Measurements from ENCODE around the gene BMPR1B. TPM values are rescaled to one million over a fixed set of nuclear protein-coding genes. Genes with fewer than 3 reads are reported as not detected.

BMPR1B gene
- total and polyA plus RNA-seq, 5 donors from 2014 or later = 0.31 to 0.72 TPM; not detected in 3

GRCh38 chr4:94962484-94962883, 204.7 kb downstream of the BMPR1B start:
- no peaks in the 10 kb centered on the region for H3K4me1 Mint-ChIP-seq

GRCh38 chr4:94965852-94966251, 208.1 kb downstream of the BMPR1B start:
- no peak for DNase-seq
- Histone ChIP-seq H3K4me1 (ENCODE audit: control insufficient read depth, insufficient read depth, low read length, poor library complexity, severe bottlenecking) (no peaks in the 10 kb centered on the region), H3K9me3 (ENCODE audit: control insufficient read depth in 2 of 2, low read length in 2 of 2) (no peaks in the 10 kb centered on the region), H3K27ac (ENCODE audit: insufficient read depth, low read length, poor library complexity, severe bottlenecking) (no peak overlapping the region), H3K4me3 (ENCODE audit: low read depth, low read length) (no peak overlapping the region), H3K27me3 (ENCODE audit: control insufficient read depth, insufficient read depth, low read length) (no peaks in the 10 kb centered on the region), H3K36me3 (ENCODE audit: control insufficient read depth, insufficient read depth, low read length) (no peaks in the 10 kb centered on the region)
- Mint-ChIP-seq H3K27ac (no peak overlapping the region), H3K4me1 (no peaks in the 10 kb centered on the region), H3K4me3 (no peak overlapping the region), H3K36me3 (no peaks in the 10 kb centered on the region), H3K27me3 (peaks cover 4% of the 10 kb centered on the region), H3K9me3 (peaks cover 0 to 5% (median 0%) of the 10 kb centered on the region in 7 donors)
- ATAC-seq (ENCODE audit: low read depth in 2 of 2) = no peak

More at GRCh38 chr4:94962484-94962883, 204.7 kb downstream of the BMPR1B start:
- no peak for ATAC-seq (ENCODE audit: low read depth in 2 of 2)
- Histone ChIP-seq H3K27me3 (ENCODE audit: control insufficient read depth, insufficient read depth, low read length) (no peaks in the 10 kb centered on the region), H3K4me1 (ENCODE audit: control insufficient read depth, insufficient read depth, low read length, poor library complexity, severe bottlenecking) (no peaks in the 10 kb centered on the region), H3K36me3 (ENCODE audit: control insufficient read depth, insufficient read depth, low read length) (no peaks in the 10 kb centered on the region), H3K4me3 (ENCODE audit: low read depth, low read length) (no peak overlapping the region), H3K9me3 (ENCODE audit: control insufficient read depth in 2 of 2, low read length in 2 of 2) (no peaks in the 10 kb centered on the region), H3K27ac (ENCODE audit: insufficient read depth, low read length, poor library complexity, severe bottlenecking) (no peak overlapping the region)
- no peak for DNase-seq
- Mint-ChIP-seq H3K9me3 (peaks cover 0 to 5% (median 1%) of the 10 kb centered on the region in 7 donors), H3K36me3 (no peaks in the 10 kb centered on the region), H3K27ac (no peak overlapping the region), H3K4me3 (no peak overlapping the region), H3K27me3 (peaks cover 4% of the 10 kb centered on the region)

GRCh38 chr4:94968493-94968892, 210.7 kb downstream of the BMPR1B start:
- H3K9me3 Mint-ChIP-seq = peaks cover 0 to 2% (median 0%) of the 10 kb centered on the region in 7 donors
- no peaks in the 10 kb centered on the region for H3K4me1 Mint-ChIP-seq
- Histone ChIP-seq H3K4me1 (ENCODE audit: control insufficient read depth, insufficient read depth, low read length, poor library complexity, severe bottlenecking) (no peaks in the 10 kb centered on the region), H3K4me3 (ENCODE audit: low read depth, low read length) (no peak overlapping the region), H3K9me3 (ENCODE audit: control insufficient read depth in 2 of 2, low read length in 2 of 2) (no peaks in the 10 kb centered on the region), H3K36me3 (ENCODE audit: control insufficient read depth, insufficient read depth, low read length) (no peaks in the 10 kb centered on the region), H3K27me3 (ENCODE audit: control insufficient read depth, insufficient read depth, low read length) (no peaks in the 10 kb centered on the region), H3K27ac (ENCODE audit: insufficient read depth, low read length, poor library complexity, severe bottlenecking) (no peak overlapping the region)
- ATAC-seq (ENCODE audit: low read depth in 2 of 2) (no peak), DNase-seq (no peak)
- H3K27ac Mint-ChIP-seq = no peak overlapping the region
- H3K4me3 Mint-ChIP-seq = no peak overlapping the region
- no peaks in the 10 kb centered on the region for H3K27me3 Mint-ChIP-seq
- H3K36me3 Mint-ChIP-seq = no peaks in the 10 kb centered on the region

GRCh38 chr4:94970650-94971049, 212.9 kb downstream of the BMPR1B start:
- Histone ChIP-seq H3K4me3 (ENCODE audit: low read depth, low read length) (no peak overlapping the region), H3K4me1 (ENCODE audit: control insufficient read depth, insufficient read depth, low read length, poor library complexity, severe bottlenecking) (no peaks in the 10 kb centered on the region), H3K27ac (ENCODE audit: insufficient read depth, low read length, poor library complexity, severe bottlenecking) (no peak overlapping the region), H3K9me3 (ENCODE audit: control insufficient read depth in 2 of 2, low read length in 2 of 2) (no peaks in the 10 kb centered on the region), H3K27me3 (ENCODE audit: control insufficient read depth, insufficient read depth, low read length) (no peaks in the 10 kb centered on the region), H3K36me3 (ENCODE audit: control insufficient read depth, insufficient read depth, low read length) (no peaks in the 10 kb centered on the region)
- DNase-seq (no peak), ATAC-seq (ENCODE audit: low read depth in 2 of 2) (no peak)
- no peak overlapping the region for H3K27ac Mint-ChIP-seq
- H3K27me3 Mint-ChIP-seq = no peaks in the 10 kb centered on the region
- no peaks in the 10 kb centered on the region for H3K36me3 Mint-ChIP-seq
- peaks cover 0 to 2% (median 0%) of the 10 kb centered on the region in 7 donors for H3K9me3 Mint-ChIP-seq
- no peaks in the 10 kb centered on the region for H3K4me1 Mint-ChIP-seq
- no peak overlapping the region for H3K4me3 Mint-ChIP-seq

- no peak overlapping the region for H3K4me3 Mint-ChIP-seq
- Histone ChIP-seq H3K4me3 (ENCODE audit: low read depth, low read length) (no peak overlapping the region), H3K27me3 (ENCODE audit: control insufficient read depth, insufficient read depth, low read length) (peaks cover 3% of the 10 kb centered on the region), H3K4me1 (ENCODE audit: control insufficient read depth, insufficient read depth, low read length, poor library complexity, severe bottlenecking) (no peaks in the 10 kb centered on the region), H3K36me3 (ENCODE audit: control insufficient read depth, insufficient read depth, low read length) (no peaks in the 10 kb centered on the region), H3K9me3 (ENCODE audit: control insufficient read depth in 2 of 2, low read length in 2 of 2) (no peaks in the 10 kb centered on the region), H3K27ac (ENCODE audit: insufficient read depth, low read length, poor library complexity, severe bottlenecking) (no peak overlapping the region)
- H3K4me1 Mint-ChIP-seq = no peaks in the 10 kb centered on the region
- ATAC-seq (ENCODE audit: low read depth in 2 of 2) = no peak
- no peaks in the 10 kb centered on the region for H3K36me3 Mint-ChIP-seq
- H3K27me3 Mint-ChIP-seq = no peaks in the 10 kb centered on the region
- DNase-seq = no peak
- peaks cover 0 to 5% (median 0%) of the 10 kb centered on the region in 7 donors for H3K9me3 Mint-ChIP-seq
- no peak overlapping the region for H3K27ac Mint-ChIP-seq
These were observed 217.0 kb downstream of the BMPR1B start for GRCh38 chr4:94974773-94975172.

GRCh38 chr4:94976371-94977011, 218.7 kb downstream of the BMPR1B start:
- Mint-ChIP-seq H3K36me3 (no peaks in the 10 kb centered on the region), H3K27ac (no peak overlapping the region), H3K4me1 (no peaks in the 10 kb centered on the region), H3K27me3 (no peaks in the 10 kb centered on the region), H3K4me3 (no peak overlapping the region), H3K9me3 (peaks cover 0 to 5% (median 0%) of the 10 kb centered on the region in 7 donors)
- H3K4me3 ChIP-seq (ENCODE audit: low read depth, low read length) = no peak overlapping the region
- no peaks in the 10 kb centered on the region for H3K36me3 ChIP-seq (ENCODE audit: control insufficient read depth, insufficient read depth, low read length)
- DNase-seq (no peak), ATAC-seq (ENCODE audit: low read depth in 2 of 2) (no peak)
- H3K27ac ChIP-seq (ENCODE audit: insufficient read depth, low read length, poor library complexity, severe bottlenecking) = no peak overlapping the region
- no peaks in the 10 kb centered on the region for H3K4me1 ChIP-seq (ENCODE audit: control insufficient read depth, insufficient read depth, low read length, poor library complexity, severe bottlenecking)
- H3K27me3 ChIP-seq (ENCODE audit: control insufficient read depth, insufficient read depth, low read length) = peaks cover 3% of the 10 kb centered on the region
- no peaks in the 10 kb centered on the region for H3K9me3 ChIP-seq (ENCODE audit: control insufficient read depth in 2 of 2, low read length in 2 of 2)

GRCh38 chr4:94978904-94979303, 221.1 kb downstream of the BMPR1B start:
- Mint-ChIP-seq H3K4me1 (no peaks in the 10 kb centered on the region), H3K36me3 (no peaks in the 10 kb centered on the region), H3K27me3 (peaks cover 5% of the 10 kb centered on the region), H3K9me3 (peaks cover 0 to 5% (median 0%) of the 10 kb centered on the region in 7 donors), H3K4me3 (no peak overlapping the region), H3K27ac (no peak overlapping the region)
- H3K4me1 ChIP-seq (ENCODE audit: control insufficient read depth, insufficient read depth, low read length, poor library complexity, severe bottlenecking) = no peaks in the 10 kb centered on the region
- H3K27me3 ChIP-seq (ENCODE audit: control insufficient read depth, insufficient read depth, low read length) = peaks cover 3% of the 10 kb centered on the region
- H3K4me3 ChIP-seq (ENCODE audit: low read depth, low read length) = no peak overlapping the region
- H3K9me3 ChIP-seq (ENCODE audit: control insufficient read depth in 2 of 2, low read length in 2 of 2) = no peaks in the 10 kb centered on the region
- no peak for ATAC-seq (ENCODE audit: low read depth in 2 of 2)
- H3K27ac ChIP-seq (ENCODE audit: insufficient read depth, low read length, poor library complexity, severe bottlenecking) = no peak overlapping the region
- DNase-seq = no peak
- no peaks in the 10 kb centered on the region for H3K36me3 ChIP-seq (ENCODE audit: control insufficient read depth, insufficient read depth, low read length)

GRCh38 chr4:94979621-94980020, 221.9 kb downstream of the BMPR1B start:
- DNase-seq (no peak), ATAC-seq (ENCODE audit: low read depth in 2 of 2) (no peak)
- Histone ChIP-seq H3K36me3 (ENCODE audit: control insufficient read depth, insufficient read depth, low read length) (no peaks in the 10 kb centered on the region), H3K9me3 (ENCODE audit: control insufficient read depth in 2 of 2, low read length in 2 of 2) (no peaks in the 10 kb centered on the region), H3K4me3 (ENCODE audit: low read depth, low read length) (no peak overlapping the region), H3K4me1 (ENCODE audit: control insufficient read depth, insufficient read depth, low read length, poor library complexity, severe bottlenecking) (no peaks in the 10 kb centered on the region), H3K27ac (ENCODE audit: insufficient read depth, low read length, poor library complexity, severe bottlenecking) (no peak overlapping the region), H3K27me3 (ENCODE audit: control insufficient read depth, insufficient read depth, low read length) (peaks cover 3% of the 10 kb centered on the region)
- no peaks in the 10 kb centered on the region for H3K36me3 Mint-ChIP-seq
- no peaks in the 10 kb centered on the region for H3K4me1 Mint-ChIP-seq
- H3K27me3 Mint-ChIP-seq = peaks cover 5% of the 10 kb centered on the region
- H3K9me3 Mint-ChIP-seq = peaks cover 0 to 5% (median 0%) of the 10 kb centered on the region in 7 donors
- H3K4me3 Mint-ChIP-seq = no peak overlapping the region
- H3K27ac Mint-ChIP-seq = no peak overlapping the region

Data from CD4-positive, CD25-positive, alpha-beta regulatory T cell (primary cell).